ENCODE measurements around the gene XCR1.

Gene XCR1

DNA sequence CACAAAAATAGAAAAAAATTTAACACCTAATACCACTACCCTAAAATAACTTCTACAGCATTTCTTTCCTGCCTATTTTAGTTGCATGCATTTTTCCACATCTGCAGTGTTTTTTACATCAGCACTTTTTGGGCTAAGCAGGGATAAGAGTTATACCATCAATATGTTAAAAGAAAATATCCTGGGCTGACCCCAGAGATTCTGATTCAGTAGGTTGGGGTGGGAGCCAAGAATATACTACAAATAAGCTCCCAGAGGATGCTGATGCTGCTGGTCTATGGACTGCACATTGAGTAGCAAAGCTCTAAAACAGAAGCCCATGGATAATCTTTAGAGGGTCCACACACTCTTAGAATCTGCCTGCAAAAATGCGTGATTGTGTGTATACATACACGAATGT, 46.5 kb downstream of the XCR1 start:
- no peak for DNase-seq

DNA sequence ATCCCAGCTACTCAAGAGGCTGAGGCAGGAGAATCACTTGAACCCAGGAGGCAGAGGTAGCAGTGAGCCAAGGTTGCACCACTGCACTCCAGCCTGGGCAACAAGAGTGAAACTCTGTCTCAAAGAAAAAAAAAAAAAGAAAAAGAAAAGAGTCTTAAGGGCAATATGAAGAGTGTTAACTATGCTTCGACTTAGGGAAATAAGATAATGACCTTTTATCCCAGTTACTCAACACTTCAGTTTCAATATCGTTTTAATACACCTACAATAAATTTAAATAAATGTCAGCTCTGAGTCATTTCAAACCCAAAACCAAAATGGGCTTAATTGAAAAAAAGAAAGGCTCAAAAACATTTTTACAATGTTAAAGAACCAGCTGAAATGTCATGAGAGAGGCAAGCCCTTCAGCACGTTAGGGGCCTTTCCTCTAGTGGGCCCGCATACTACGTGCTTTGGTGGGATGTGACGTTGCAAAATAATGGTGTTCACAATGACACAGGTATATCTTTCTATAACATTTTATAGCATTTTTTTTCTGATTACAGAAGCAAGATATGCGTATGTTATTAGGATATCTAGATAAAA, 47.0 kb downstream of the XCR1 start:
- no peak for DNase-seq

DNA sequence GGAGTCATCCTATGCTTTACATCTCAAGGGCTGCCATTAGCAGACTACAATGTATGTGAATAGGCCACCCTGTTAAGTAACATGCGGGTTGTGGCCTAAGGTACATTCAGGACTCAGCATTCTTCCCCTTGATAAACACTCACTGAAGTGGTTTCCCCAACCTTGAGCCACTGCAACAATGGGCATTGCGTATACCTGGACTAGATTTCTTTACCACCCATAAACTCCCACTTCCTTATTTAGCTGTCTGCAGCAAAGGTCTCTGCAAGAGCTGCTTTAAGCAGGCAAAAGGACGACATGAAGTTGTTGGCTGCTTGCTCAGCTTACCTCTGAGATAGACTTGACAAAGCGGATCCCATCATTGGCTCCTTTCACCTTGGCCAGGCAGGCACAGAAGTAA, 47.9 kb downstream of the XCR1 start:
- no peak for DNase-seq

DNA sequence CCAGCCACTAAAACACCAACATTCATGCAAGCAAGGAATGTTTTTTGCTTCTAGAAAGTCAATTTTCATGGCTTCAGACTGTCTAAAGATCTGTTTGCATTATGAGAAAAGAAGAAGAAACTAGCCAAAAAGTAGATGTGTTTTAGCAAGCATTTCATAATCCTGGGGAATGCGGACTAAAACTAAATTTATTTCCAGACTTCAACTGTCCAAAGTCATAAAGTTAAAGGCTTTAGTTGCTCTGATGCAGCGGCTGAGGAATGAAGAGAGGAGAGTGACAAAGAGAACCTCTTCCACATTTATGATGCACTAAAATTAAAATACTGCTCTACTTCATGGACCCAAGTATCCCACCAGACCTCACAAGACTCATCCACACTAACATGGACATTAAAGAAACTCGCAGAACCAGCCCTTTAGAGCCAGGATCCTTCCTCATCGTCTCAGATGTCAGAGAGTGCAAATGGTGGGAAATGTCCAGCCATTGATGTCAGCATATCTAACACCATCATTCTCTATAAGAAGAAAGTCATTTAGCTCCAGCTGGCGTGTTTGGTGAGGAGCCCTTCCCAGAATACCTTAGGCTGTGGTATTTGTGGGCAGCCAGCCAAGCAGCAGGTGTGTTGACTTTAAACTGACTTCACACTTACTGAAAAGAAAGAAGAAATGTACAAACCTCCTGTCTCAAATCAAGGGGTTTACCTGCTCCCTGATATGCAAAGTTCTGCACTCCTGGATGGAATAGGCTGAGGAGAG, 49.1 kb downstream of the XCR1 start:
- DNase-seq: peak; percentile 15

DNA sequence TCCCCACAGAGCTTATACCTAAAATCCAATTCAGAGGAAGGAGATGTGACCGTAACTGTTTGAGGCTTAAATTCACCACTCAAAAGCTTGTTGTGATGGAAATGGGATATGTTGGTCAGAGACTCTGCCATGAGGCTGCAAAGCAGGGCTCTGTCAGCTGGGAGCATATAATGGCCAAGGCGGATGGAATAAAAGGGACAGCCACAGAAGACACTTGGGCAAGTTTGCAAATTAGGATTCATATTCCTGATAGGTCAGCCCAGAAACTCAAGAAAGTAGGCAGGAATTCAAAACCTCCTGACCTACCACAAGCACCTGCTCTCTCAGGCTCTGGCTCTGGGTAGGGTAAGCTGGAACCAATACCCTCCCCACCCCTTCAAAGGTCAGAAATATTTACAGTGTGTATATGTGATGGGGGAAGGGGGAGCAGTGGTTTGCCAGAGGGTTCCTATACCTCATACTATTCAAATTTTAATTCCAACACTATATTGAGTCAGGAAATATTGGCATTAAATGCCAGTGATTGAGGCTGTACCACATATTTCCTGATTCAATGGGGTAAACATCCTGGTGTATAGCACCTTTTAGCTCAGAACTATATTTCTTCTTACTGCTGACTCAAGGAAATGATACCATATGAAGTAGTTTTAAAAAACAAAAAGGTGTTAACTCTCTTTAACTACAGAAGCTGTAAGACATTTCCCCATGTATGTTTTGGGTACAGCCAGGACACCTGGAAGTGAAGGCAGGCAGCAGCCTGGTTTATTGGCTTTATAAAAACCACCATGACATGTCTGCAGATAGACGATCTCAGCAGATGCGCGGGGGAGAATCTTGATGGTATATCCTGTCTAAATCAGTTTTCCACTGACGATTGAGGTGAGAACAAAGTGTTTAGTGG, 50.8 kb downstream of the XCR1 start:
- no peak for DNase-seq

DNA sequence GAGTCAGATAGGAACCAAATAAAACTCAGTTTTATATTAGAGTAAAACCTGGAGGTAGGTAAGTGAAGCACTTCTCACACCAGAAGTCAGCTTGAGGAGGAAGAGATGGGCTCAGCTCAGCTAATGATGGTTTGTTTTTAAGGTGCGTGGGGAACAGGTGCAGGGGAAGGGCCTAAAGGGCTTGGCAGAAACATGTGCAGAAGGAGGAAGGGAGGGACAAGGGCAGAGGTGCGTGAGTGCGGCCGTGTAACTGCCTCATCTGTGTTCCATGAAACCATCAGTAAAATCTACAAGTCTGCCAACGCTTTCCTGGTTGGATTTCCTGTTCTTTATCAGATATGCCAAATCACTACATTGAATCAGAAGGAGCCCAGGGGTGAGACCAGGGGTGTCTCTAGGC, 51.6 kb downstream of the XCR1 start:
- no peak for DNase-seq

DNA sequence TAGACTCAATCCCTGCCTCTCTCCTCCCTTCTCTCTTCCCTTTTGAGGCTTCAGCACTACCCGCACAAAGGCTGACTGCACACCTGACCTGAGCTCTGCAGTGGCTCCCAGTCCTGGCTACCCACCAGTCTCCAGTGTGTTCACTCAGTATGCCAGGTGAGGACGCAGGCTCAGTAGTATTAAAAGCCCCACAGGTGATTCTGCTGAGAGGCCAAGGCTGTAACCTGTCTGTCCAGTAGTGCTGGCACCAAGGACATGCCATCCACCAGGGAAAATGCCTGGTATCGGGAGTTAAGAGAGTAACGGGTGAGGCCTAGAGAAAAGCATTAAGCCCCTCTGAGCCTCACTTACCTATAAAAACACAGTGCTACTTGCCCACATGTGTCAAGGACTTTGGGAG, 52.6 kb downstream of the XCR1 start:
- no peak for DNase-seq

DNA sequence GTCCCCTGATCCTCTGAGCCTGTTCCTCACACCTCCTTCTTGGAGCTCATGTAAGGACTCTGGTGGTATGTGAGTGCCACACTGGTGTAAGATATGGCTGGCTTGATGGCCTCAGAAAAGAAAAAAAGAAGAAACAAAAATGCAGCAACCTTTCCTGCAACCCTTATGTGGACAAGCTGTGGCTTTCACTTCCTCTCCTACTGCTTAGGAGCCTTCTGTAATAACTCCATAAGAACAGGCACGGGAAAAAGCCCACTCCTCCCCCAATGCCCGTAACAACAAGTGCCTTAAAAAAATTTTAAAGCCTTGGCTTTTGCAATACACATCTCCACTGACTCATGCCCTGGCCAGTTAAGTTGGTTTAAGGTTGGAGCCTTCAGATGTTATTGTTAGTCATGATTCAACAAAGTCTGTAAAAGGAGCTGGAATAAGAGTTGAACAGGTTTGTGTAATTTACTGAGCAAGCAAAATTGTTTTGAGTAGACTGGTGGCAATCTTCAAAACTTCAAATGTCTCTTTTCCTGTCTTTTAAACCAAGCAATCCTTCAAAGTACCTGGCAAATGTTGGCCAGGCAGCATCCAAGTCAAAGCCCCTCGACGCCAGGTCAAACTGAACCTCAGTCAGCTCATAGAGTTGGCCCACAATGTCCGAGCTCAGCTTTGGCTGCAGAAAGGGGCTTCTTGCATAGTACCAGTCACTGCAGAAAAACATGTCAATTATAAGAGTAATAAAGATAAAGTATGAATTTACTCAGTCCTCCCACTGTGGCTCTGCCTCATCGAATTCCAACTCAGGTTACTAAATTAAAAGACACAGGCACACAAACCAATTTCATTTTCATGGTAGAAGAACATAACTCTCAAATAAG, 54.5 kb downstream of the XCR1 start:
- no peak for DNase-seq

DNA sequence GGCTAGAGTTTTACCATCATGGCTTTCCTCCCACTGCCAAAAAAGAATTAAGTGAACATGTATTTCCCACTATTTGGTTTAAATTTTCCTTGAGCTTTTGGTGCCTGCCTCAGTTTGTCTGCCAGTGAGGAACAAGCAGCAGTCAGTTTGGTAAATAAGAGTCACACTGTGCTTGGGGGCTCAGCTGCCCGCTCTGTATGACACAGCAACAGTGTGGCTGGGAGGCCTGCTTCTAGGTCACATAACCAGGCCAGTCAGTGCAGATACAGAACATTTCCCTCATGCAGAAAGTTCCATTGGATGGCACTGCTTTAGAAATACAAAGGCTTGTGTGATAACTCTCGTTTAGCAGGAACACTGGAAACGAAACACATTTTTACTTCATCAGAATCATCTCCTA, 57.3 kb downstream of the XCR1 start:
- DNase-seq: no peak

DNA sequence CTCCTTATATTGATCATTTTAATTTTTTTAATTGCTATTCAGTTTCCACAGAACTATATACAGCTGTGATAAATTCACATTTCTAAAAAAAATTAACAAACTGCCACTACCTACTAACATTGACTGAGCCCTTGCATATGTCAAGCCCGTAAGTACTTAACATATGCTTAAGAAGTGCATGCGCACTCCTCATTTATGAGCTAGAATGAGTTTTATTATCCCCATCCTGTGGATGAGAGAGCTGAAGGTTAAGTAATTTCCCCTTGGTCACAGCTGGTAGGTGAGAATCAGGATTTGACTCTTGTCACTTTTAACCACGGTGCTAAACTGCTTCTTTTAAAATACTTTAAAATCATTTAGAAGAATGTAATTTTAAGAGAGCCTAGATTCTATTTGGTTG, 58.2 kb downstream of the XCR1 start:
- no peak for DNase-seq

DNA sequence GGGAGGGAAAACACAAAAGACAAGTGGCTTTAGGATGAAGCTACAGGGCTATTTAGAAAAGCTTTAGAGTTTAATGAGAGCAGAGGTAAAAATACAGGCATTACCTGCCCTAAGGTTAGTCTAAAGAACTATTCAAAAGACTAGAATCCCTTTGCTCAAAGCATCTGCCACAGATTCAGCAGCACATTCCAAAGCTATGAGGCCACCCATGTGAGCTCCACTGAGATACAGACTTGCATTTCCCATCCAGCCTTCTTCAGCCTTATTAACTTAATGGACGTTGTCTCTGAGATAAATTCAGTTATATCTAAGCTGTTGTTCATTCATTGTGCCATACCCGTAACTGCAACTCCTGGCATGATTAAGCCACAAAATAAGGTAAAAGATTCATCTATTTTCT, 58.6 kb downstream of the XCR1 start:
- DNase-seq: no peak

DNA sequence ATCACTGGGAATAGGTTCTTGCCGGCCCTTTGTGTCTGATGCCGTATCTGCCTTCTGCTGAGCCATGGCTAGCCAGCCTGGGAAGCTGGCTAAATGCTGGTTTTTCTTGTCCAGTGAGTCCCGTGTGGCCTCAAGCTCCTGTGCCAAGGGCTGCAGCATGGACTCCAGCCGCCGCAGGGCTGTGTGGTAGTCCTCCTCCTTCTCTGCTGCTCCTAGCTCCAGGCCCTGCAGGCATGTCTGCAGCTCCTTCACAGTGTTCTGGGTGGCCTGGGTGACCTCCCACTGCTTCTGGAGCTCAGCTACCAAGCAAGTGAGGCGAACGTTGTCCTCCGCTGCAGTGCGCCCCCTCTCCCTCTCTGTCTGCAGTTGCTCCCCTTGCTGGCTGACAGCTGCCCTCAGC, 59.1 kb downstream of the XCR1 start:
- DNase-seq: no peak

DNA sequence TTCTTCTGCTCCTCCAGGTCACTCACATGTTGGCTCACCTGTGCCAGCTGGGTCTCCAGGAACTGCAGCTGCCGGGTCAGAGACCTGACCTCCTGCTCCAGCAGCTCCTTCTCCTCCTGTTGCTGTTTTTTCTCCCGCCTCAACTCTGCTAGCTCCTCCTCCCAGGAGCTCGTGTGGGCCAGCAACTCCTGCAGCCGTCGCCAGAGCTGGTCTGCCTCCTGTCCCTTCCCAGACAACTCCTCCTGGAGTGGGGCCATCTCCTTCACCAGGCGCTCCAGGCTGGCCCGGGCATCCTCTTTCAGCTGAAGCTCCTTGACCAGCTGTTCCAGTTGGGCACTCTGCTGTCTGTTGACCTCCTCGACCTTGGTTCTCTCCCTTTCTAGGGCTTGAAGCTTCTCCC, 59.6 kb downstream of the XCR1 start:
- DNase-seq: no peak

Data from NCI-H2171 (cell line).